HG03045 (cell line): ENCODE results near the gene MTMR12.

ENCODE experiments used
- ATAC-seq: cut with Tn5 transposase; IDR thresholded peaks from one replicate; pipeline ENCODE4 v1.9.1; 2021; ENCODE audit warnings: mild to moderate bottlenecking, moderate library complexity; ENCODE audit not compliant: unreplicated experiment

Gene MTMR12

GRCh38 chr5:32279223-32279622 is 33.5 kb downstream of the MTMR12 start:
- ATAC-seq: no peak

DNA sequence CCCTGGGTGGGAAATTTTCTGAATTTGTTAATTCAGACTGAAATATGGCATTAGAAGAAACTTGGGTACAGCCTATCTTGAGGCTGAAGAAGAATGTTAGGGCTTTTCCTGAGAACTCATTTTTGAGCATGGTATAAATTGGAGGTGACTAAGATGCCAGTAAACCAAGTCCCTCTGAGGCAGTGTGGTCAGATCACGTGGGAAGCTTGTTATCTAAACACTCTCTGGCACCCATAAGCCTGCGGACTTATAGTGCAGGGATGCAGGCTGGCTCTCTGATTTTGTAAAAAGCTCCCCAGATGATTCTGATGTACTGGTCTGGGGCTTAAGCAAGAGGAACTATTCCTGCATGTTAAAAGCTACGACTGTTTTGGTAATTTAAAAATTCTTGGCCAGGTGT is 34.3 kb downstream of the MTMR12 start:
- ATAC-seq: no peak

GRCh38 chr5:32277798-32278197 is 34.9 kb downstream of the MTMR12 start:
- no peak for ATAC-seq

DNA sequence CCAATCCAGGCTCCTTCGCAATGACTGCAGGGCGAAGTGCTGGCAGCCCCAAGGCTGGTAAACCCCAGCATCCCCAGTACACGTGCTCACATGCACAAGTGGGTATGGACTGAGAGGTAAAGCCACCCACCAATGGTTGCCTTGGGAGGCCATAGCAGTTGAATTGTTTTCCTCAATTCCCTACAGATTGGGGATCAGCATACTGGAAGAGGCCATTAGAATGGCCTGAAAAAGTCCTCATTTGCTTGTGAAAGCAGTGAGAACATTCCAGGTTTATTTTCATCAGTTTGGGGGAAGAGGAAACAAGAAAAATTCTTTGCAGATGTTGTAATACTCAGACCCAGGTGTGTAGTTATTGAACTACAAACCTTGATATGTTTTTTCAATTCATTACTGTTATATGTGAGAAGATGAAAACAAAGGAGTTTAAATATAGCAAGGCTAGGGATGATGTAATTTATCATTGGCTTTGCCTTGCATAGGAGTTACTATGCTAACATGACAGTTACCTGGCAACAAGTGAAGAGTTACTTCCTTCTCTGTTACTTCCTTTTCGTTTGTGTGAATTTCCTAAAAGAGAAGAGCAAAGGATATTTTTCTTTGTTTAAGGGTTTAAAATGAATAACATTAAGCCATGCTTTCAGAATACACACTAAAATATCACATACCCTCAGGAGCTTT is 36.4 kb downstream of the MTMR12 start:
- no peak for ATAC-seq

DNA sequence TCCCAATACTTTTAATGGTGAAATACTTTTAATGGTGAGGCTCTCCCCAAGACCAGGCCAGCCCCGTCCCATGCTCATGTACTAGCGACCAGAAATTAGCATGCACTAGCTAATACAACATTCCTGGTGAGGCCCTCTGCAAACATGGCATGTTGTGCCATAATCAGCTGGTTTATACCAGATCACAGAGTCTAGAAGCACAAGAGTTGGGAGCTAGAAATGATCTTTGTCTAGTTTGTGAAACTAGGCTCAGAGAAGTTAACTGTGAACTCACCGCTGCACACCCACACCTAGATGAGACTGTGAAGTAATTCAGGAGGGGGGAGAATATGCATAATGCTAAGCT is 37.4 kb downstream of the MTMR12 start:
- no peak for ATAC-seq

DNA sequence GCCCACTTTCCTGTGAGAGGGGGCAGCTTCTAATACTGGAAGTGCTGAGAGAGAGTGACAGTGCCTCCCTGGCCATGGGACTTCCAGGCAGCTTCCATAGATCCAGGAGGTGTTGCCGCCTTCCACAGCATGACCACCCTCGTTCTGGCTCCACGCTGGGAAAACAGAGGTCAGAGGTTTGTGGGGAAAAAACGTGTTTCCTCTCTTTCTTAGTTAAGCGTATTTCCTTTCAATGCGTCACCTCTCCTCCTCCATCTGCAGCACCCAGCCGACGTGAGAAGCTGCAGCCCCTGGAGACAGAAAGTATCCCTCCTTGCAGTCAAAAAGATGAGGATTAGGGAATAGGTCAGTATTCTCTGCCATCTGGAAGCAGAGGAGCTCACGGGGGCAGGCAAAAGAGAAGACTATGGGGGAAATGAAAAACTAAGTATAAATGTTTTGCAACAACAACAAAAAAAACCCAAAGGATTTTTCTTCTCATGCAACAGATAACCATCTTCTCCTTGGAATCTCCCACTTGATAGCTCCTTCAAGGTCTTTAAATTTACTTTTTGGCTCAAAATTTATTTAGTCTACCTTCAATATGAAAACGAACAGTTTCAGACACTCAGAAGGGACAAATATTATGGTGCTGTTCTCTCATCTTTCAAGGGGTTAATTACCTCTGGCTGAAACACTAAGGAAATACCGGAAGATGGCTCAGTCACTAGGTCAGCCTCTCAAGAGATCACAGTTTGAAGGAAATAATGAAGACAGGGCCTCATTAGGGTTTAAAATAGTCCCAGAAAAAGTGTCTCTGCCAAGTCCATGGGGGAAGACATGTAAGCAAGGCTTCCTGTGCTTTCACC is 38.0 kb downstream of the MTMR12 start:
- ATAC-seq: no peak

- ATAC-seq: no peak
Observed at GRCh38 chr5:32273821-32274220, 38.9 kb downstream of the MTMR12 start.

GRCh38 chr5:32272746-32273145 is 40.0 kb downstream of the MTMR12 start:
- ATAC-seq: no peak

- no peak for ATAC-seq
Observed at GRCh38 chr5:32270946-32271345, 41.8 kb downstream of the MTMR12 start.

- no peak for ATAC-seq
Observed at GRCh38 chr5:32270178-32270577, 42.6 kb downstream of the MTMR12 start.

- ATAC-seq: no peak
Observed at GRCh38 chr5:32265902-32266301, 46.8 kb downstream of the MTMR12 start.

DNA sequence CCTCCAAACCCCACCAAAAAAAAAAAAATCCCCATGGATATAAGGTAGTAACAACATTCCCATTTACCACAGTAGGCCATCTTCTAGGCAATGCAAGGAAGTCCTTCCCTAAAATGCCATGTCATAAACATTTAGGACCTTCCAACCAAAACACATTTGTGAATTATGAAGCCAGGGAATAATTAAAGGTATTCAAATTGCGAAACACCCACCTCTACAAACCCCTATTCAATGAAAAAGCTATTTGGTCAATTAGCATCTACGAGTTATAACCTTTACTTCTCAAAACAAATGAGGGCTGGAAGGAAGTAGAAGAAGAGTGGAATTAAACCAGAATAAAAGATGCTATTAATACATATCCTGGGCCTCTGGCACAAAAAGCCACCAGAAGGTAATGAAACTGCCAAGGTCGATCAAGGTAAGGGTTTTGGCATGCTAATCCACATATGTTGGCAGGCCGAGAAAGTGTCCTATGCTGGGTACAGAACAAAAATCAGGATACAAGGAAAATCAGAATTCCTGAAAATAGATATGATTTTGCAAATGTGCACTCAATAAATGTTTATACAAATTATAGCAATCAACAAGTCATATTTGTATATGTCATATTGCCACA is 47.7 kb downstream of the MTMR12 start:
- no peak for ATAC-seq

GRCh38 chr5:32263684-32264083 is 49.1 kb downstream of the MTMR12 start:
- ATAC-seq: no peak

DNA sequence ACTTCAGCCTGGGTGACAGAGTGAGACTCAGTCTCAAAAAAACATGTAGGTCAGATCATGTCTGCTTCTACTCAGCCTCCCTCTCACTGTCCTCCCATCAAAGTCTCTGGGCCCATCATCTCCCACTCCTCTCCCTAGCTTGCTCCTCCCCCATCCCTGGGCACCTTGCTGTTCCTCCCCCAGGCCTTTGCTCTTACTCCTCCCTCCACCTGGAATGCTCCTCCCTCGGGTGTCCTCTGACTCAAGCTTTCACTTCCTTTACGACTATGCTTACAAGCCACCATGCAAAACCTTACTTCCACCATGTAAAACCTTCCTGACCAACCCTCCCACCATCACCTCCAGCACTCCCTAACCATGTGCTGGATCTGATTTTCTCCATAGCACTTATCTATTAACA is 51.5 kb downstream of the MTMR12 start:
- ATAC-seq: no peak

GRCh38 chr5:32259033-32259432 is 53.7 kb downstream of the MTMR12 start:
- no peak for ATAC-seq

DNA sequence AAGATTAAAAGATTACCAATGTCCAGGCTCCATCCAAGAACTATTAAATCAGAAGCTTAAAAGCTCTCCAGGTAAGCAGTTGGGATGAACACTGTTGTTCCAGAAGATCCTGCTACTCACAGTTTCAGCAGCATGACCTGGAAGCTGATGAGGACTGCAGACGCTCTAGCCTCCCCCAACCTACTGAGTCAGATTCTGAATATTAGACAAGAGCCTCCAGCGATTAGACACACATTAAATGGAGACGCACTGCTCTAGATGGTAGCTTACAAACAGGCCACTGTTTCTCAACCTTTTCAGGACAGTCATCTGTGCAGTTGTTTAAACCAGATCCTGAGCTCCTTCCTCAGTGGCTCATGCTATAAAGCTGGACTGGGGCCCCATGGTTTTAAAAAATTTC is 54.3 kb downstream of the MTMR12 start:
- ATAC-seq: no peak

- no peak for ATAC-seq
Observed at GRCh38 chr5:32255540-32255900, 57.2 kb downstream of the MTMR12 start.

GRCh38 chr5:32254881-32255539 is 57.7 kb downstream of the MTMR12 start:
- ATAC-seq: no peak

DNA sequence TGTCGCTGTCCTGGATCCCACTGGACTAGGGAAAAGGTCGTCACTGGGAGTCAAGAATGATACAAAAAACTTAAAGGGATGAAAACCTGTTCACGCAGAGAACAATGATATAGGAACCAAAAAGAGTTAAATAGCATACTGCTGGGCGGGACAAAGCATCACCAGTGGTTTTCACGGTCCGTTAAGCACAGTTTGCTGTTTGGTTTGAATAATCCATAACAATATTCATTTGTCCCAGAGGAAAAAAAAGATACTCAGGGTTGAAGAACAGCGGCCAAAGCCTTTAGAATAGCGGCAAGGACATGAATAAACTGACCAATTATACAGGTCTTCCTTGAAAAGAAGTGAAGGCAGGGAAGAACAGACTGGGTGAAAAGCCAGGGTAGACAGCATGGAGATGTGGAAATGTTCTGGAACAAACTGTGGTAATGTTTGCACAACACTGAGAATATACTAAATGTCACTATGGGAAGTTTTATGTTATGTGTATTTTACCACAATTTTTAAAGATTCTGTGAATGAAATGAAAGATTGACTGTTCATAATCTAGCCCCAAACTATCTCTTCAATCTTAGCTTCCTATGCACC is 60.8 kb downstream of the MTMR12 start:
- ATAC-seq: no peak

GRCh38 chr5:32249668-32250067 is 63.1 kb downstream of the MTMR12 start:
- no peak for ATAC-seq

- no peak for ATAC-seq
Observed at GRCh38 chr5:32245742-32246141, 67.0 kb downstream of the MTMR12 start.
